ENCODE data around the gene ZNF280D.

GRCh38 chr15:56716334-56716733, 17.0 kb downstream of the ZNF280D start:
- TF ChIP-seq CTCF (IDR thresholded peaks at IDR 0.05) (no peak), POLR2A (IDR thresholded peaks at IDR 0.05) (no peak)
